Measurements from ENCODE around the gene CFAP92.
A peak's percentile ranks its signal among the peaks of the same experiment; 100 is the strongest.

GRCh38 chr3:129016356-129016719, 22.5 kb upstream of the CFAP92 start:
- no peak for TF ChIP-seq MYNN (tag by site-specific recombination; IDR thresholded peaks at IDR 0.05; ENCODE audit: borderline replicate concordance)
- TF ChIP-seq, protein P1, sequence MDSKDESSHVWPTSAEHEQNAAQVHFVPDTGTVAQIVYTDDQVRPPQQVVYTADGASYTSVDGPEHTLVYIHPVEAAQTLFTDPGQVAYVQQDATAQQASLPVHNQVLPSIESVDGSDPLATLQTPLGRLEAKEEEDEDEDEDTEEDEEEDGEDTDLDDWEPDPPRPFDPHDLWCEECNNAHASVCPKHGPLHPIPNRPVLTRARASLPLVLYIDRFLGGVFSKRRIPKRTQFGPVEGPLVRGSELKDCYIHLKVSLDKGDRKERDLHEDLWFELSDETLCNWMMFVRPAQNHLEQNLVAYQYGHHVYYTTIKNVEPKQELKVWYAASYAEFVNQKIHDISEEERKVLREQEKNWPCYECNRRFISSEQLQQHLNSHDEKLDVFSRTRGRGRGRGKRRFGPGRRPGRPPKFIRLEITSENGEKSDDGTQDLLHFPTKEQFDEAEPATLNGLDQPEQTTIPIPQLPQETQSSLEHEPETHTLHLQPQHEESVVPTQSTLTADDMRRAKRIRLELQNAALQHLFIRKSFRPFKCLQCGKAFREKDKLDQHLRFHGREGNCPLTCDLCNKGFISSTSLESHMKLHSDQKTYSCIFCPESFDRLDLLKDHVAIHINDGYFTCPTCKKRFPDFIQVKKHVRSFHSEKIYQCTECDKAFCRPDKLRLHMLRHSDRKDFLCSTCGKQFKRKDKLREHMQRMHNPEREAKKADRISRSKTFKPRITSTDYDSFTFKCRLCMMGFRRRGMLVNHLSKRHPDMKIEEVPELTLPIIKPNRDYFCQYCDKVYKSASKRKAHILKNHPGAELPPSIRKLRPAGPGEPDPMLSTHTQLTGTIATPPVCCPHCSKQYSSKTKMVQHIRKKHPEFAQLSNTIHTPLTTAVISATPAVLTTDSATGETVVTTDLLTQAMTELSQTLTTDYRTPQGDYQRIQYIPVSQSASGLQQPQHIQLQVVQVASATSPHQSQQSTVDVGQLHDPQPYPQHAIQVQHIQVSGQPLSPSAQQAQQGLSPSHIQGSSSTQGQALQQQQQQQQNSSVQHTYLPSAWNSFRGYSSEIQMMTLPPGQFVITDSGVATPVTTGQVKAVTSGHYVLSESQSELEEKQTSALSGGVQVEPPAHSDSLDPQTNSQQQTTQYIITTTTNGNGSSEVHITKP (tag by site-specific recombination; IDR thresholded peaks at IDR 0.05): no peak
- peak; percentile 10; the same call in 1 of the 2 replicates for TF ChIP-seq CTCF (tag by site-specific recombination; IDR thresholded peaks at IDR 0.05)
- no peak for TF ChIP-seq ZNF114 (tag by site-specific recombination; IDR thresholded peaks at IDR 0.05)
- TF ChIP-seq, protein P2, sequence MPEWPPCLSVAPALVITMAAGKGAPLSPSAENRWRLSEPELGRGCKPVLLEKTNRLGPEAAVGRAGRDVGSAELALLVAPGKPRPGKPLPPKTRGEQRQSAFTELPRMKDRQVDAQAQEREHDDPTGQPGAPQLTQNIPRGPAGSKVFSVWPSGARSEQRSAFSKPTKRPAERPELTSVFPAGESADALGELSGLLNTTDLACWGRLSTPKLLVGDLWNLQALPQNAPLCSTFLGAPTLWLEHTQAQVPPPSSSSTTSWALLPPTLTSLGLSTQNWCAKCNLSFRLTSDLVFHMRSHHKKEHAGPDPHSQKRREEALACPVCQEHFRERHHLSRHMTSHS (tag by site-specific recombination; IDR thresholded peaks at IDR 0.05): no peak
- TF ChIP-seq YY1 (tag by site-specific recombination; IDR thresholded peaks at IDR 0.05): no peak
- TF ChIP-seq, protein P3, sequence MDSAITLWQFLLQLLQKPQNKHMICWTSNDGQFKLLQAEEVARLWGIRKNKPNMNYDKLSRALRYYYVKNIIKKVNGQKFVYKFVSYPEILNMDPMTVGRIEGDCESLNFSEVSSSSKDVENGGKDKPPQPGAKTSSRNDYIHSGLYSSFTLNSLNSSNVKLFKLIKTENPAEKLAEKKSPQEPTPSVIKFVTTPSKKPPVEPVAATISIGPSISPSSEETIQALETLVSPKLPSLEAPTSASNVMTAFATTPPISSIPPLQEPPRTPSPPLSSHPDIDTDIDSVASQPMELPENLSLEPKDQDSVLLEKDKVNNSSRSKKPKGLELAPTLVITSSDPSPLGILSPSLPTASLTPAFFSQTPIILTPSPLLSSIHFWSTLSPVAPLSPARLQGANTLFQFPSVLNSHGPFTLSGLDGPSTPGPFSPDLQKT (IDR thresholded peaks at IDR 0.05; ENCODE audit: borderline replicate concordance, low read depth, low read length): no peak
- TF ChIP-seq ZNF138 (tag by site-specific recombination; IDR thresholded peaks at IDR 0.05; ENCODE audit: borderline replicate concordance): no peak
- no peak for TF ChIP-seq ZNF561 (tag by site-specific recombination; IDR thresholded peaks at IDR 0.05; ENCODE audit: borderline replicate concordance)
